Activated T-helper 9 cell treated with anti-CD3 and anti-CD28 coated beads, Interleukin-2, amount 50 U/mL, for 16 hours (primary cell): ENCODE data around the gene USP37.
"Not testable (repeated sequence)": the region's sequence is repeated elsewhere in the genome, so short reads cannot be mapped to it uniquely, and the experiment has no call there.

Experiments
- DNase-seq: peaks from one replicate; pipeline ENCODE4 v3.0.0-alpha.2; 2020; ENCODE audit warnings: low read depth

Gene USP37

DNA sequence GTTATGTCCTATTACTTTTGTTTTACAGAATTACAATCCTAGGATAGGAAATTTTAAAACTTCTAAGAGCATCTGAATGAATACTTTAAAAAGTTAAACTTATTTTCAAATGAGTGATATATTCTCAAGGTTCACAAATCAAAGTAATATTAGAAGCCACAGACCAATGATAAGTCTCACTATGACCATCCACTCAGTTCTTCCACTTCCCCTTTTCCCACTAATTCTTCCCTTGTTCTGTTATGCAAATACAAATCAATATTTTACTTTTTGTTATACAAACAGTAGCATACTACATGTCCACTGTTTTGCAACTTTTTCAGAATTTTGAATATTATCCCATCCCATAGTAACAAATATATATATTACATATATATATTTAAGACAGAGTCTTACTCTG, 20.2 kb downstream of the USP37 start:
- DNase-seq = no peak

DNA sequence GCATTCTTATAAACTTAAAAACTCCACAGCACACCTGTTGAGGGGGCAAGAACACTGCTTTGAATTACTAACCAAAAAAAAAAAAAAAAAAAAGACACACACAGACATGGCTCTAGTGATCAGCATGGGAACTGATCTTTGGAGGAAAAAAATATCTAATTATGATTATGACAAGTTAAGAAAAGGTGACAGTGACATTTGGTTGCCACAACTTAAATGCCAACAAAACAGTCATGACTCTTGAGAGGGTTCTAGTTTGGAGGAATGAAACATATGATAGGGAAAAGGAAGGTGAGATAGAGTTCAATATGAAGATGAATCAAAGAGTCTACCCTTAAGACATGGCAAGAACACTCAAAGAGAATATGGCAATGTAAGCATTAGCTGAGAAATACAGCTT, 20.6 kb downstream of the USP37 start:
- DNase-seq = no peak

DNA sequence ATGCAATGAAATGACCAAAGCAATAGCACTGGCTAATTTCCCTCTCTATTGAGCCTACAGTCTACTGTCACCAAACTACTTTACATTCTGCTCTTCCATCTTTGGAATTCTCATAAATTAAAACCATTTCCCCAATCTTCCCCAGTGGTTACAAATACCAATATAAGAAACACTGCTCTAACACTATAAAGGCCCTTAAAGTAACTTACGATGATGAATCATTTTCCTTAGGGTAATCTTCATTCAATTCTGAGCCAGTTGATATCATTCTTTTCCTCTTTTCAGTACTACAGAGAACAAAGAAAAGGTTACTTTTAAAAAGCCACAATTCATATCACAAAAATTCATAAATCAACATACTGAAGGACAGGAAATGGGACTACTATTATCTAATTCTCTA, 22.1 kb downstream of the USP37 start:
- DNase-seq = no peak

DNA sequence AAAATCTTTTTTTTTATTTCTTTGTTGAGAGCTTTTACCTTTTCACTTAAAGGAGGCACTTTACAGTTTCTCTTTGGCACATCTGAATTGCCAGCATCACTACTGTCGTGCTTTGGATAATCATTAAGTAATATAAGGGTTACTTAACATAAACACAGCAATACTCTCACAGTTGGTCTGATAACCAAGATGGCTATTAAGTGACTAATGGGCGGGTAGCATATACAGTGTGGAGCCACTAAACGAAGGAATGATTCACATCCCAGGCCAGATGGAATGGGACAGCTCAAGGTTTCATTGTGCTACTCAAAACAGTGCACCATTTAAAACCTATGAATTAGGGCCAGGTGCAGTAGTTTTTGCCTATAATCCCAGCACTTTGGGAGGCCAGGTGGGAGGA, 28.1 kb downstream of the USP37 start:
- no peak for DNase-seq

DNA sequence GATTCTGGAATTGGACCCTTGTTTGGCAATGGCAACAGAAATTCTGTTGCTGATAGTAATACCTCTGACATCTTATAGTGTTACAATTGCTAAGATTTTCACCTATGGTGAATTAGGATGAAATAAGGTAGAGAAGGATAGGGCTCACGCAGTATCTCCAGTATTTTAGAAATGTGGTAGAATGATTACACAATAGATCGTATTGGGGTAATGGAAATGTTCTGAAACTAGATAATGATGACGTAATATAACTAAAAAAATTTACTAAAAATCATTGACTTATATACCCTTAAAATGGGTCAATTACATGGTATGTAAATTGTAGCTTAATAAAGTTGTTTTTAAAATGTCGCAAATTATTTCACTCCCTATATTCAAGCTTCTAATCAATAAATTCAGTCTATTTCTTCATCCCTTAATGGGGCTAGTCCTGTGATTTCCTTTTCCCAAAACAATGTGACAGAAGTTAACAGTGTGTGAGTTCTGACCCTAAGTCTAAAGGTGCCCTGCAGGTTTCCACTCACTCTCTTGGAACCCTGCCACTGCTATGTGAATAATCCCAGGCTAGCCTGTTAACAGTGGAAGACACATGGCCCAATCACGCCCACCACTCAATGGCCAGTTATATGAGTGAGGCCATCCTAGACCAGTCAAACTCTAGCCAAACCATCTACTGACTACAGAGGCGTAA, 31.2 kb downstream of the USP37 start:
- DNase-seq = no peak

DNA sequence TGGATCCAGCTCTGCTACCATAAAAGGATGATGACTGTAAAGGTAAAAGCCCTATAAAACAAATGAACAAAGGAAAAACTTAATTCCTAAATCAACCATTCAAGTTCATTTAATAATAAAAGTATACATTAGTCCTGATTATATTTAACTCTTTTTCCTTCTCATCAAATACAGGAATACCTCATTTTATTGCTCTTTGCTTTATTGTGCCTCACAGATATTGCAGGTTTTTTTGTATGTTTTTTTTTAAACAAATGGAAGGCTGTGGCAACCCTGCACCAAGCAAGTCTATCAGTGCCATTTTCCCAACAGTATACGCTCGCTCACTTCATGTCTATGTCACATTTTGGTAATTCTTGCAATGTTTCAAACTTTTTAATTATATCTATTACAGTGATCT, 38.2 kb downstream of the USP37 start:
- no peak for DNase-seq

DNA sequence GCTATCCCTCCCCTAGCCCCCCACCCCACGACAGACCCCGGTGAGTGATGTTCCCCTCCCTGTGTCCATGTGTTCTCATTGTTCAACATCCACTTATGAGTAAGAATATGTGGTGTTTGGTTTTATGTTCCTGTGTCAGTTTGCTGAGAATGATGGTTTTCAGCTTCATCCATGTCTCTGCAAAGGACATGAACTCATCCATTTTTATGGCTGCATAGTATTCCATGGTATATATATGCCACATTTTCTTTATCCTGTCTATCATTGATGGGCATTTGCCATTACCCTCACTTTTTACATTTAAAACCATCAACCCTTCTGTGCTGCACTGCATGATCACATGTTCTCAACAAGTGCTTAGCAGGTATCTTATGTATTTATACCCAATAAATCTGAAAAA, 39.7 kb downstream of the USP37 start:
- DNase-seq = not testable (repeated sequence)

DNA sequence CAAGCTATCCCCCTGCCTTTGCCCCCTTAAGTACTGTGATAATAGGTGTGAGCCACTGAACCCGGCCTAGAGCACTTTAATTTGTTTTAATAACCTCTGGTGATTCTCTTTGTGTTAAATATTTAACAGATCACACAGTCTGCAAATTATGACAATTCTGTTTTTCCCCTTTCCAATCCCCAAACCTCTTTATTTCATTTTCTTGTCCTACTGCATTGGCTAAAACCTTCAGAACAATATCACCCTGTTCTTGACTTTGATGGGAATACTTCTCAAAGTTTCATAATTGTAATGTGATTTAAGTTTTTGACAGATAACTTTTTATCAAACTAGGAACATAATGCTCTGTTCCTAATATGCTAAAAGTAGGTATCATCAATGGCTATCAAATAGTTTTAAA, 44.5 kb downstream of the USP37 start:
- no peak for DNase-seq

DNA sequence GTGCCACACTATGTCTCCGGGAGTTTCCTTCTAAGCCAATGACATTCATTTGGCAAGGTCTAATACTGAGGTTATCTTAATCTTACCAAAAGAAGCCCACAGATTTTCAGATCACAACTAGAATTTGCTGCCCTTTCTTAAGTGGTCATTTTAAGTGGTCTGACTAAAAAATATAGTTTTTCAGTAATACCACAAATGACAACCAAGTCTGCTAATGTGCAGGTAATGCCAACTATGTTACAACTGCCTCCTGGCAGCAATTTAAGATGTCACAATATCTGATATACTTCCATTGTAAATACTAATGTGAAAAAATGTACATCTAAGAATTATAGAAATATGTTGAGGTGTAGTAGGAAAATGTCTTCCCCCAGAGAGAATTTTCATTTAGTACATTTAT, 49.3 kb downstream of the USP37 start:
- no peak for DNase-seq

DNA sequence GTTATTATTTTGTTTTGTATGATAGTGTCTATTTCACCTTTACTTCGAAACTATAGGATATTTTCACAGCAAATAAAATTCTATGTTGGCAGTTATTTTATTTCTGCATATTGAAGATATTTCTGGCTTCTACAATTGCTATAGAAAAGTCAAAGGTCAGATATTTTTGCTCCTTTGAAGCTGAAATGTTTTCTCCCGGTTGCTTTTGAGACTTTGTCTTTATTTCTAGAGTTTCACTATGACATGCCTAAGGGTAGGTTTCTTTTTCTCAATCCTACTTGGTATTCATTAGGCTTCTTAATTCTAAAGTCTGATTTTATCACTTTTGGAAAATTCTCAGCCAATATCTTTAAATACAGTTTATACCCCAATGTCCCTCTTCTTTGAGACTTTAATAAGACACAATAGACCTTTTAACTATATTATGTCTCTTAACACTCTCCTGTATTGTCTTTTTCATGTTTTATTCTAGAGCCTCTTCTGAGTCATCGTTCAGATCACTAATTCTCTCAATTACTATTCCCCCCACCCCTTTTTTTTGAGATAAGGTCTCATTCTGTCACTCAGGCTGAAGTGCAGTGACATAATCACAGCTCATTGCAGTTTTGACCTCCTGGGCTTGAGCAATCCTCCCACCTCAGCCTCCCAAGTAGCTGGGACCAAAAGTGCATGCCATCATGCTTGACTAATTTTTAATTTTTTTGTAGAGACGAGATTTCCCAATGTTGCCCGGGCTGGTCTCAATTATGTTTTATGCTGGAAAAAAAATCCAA, 50.5 kb downstream of the USP37 start:
- DNase-seq = no peak

DNA sequence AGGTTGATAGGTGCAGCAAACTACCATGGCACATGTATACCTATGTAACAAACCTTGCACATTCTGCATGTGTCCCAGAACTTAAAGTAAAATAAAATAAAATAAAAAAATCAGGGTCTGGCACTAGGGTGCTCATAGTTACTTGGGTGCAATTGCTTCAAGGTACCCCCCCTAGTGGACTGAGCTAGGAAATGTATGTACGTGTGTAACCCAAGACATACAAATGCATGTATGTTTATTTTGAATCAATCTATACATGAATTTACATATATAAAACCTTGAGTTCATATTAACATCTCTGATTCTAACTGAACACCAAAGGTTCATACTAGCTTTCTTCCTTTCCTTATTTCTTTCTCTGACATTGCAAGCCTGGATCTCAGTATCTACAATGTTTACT, 51.5 kb downstream of the USP37 start:
- DNase-seq = no peak

DNA sequence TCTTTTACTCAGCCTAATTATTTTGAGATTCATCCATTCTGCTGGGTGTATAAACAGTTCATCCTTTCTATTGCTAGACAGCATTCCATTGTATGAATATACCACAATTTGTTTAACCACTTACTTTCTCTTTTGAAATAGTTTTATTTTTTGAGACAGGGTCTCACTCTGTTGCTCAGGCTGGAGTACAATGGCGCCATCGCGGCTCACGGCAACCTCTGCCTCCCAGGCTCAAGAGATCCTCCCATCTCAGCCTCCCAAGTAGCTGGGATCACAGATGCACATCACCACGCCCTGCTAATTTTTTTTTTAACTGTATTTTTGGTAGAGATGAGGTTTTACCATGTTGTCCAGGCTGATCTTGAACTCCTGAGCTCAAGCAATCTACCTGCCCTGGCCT, 54.5 kb downstream of the USP37 start:
- DNase-seq = no peak

DNA sequence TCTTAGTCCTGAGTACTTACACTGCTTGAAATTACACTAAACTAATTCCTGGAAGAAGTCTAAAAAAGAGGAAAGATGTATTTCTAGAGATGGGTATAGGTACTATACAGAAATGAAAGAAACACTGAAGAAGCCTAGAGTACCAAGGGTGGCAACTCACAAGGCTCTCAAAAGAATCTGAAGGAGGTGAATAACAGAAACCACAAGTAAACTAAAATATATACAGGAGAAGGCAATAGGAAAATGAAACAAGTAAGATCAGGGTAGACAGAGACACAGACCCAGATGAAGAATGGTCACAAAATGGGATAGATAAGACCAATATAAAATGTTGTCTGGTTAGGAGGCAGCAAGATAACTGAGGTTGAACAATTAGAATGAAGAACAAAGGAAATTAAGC, 59.9 kb downstream of the USP37 start:
- no peak for DNase-seq

DNA sequence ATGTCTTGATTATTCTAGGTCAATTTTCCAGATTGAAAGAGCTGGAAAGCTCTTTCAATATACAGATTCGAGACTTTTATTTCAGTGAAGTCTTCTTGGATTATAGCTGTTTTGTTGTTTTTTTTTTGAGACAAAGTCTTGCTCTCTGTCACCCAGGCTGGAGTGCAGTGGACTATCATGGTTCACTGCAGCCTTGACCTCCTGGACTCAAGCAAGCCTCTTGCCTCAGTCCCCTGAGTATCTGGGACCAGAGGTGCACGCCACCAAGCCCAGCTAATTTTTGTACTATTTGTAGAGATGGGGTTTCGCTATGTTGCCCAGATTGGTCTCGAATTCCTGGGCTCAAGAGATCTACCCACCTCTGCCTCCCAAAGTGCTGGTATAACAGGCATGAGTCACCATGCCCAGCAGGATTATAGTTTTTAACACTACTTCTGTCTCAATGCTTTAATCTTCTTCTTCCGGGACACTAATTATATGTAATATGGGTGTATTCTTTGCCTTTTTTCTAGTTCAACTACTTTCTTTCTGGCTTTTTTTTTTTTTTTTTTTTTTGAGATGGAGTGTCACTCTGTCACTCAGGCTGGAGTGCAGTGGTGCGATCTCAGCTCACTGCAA, 62.3 kb downstream of the USP37 start:
- DNase-seq = no peak

DNA sequence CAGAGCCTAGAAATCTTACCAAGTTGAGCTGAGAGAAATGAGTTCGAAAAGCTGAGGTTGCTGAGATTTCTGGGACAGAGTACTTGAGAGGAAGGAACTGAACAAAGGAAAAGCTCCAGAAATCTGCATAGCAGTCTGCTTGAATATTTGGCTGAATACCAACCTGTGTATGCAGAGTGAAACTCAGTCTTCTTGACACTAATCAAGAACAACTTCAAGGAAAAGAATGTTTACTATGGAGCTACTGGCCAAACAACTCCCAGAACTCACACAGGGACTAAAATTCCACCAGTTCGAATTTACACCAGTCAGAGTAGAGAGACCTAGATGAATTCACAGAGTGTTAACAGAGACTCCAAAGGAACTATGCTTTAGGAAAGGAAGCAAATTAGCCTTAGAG, 66.5 kb downstream of the USP37 start:
- no peak for DNase-seq

DNA sequence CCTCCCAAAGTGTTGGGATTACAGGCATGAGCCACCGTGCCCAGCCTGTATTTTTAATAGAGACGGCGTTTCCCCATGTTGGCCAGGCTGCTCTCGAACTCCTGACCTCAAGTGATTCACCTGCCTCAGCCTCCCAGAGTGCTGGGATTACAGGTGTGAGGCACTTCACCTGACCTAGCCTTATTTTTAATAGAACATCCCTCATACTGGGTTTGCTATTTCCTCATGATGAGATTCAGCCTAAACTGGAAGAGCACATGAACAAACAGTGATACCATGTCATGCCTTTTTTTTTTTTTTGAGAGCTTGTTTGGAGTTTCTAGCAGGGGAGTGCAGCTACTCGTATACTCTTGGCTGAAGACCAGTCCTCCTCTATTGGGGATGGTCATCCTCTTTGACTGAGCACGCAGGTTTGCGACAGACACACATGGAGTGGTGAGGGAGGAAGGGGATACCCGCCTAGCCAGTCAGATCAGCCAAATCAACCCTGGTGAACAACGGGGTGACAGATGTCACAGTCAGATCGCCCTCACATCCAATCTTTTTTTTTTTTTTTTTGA, 67.6 kb downstream of the USP37 start:
- DNase-seq = no peak

DNA sequence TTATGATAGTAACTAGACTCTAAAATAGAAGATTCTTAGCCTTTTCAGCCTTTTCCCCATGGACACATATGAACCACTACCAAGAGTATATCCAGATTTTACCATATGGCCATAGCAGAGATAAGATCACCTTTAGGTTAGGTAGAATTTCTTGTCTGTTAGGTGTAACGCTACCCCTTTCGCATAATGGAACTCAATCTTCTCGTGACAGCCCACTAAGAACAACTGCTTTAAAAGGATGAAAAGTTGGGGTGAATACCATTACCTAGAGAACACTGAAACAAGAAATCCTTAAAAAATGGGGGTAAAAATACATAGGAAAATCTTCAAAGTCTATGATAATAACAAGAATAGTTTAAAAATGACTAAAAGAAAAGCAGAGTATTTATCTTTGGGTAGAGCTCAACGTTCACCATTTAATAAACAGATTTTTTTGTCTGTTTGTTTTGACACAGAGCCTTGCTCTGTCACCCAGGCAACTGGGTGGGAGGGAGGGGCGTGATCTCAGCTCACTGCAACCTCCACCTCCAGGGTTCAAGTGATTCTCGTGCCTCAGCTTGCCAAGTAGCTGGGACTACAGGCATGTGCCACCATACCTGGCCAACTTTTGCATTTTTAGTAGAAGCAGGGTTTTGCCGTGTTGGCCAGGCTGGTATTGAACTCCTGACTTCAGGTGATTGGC, 82.0 kb downstream of the USP37 start:
- DNase-seq = no peak

DNA sequence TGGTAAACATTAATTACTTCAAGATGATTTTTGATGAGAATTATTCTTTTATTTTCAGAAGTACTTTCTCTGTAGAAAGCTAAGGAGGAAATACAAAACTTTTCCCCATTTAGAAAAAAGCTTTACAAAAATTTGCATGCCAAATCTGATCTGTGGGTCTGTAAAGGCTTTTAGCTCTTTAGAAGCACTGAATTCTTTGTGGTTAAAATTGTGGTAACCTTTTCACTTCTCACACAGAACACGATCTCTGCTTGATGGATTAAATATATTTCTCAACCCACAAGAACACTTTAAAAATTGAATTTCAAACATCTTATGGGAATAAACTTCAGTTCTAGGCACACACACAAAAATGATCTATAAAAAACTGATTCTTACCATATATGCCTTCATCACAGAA, 85.5 kb downstream of the USP37 start:
- no peak for DNase-seq

DNA sequence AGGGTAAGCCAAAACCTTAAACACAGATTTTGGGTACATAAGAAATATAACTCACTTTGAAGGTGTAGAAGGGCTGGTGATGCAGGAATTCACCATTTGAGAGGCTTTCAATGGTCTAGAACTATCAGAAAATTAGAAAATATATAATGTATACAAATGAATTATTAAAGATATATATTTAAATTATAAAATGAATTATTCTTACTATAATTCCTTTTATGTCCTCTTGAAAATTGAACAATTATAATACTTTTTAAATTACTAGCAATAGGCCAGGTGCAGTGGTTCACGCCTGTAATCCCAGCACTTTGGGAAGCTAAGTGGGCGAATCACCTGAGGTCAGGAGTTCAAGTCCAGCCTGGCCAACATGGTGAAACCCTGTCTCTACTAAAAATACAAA, 88.6 kb downstream of the USP37 start:
- DNase-seq = no peak

DNA sequence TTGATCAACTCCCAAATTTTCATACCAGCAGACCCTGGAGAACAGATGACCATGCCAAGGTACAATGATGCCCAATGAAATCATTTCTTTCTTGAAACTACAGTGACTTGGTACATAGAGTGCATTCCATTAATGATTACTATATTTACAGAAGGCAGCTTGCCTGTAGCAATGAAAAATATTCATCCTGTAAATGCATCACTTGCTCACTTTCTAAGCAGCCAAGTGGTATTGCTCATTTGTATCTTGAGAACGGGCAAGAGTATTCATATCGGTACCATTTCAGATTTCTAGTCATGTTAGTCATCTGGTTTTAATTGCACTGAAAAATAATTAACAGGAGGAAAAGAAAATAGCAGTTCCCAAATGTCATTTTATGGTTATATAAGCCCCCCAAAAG, 89.6 kb downstream of the USP37 start:
- DNase-seq = no peak

DNA sequence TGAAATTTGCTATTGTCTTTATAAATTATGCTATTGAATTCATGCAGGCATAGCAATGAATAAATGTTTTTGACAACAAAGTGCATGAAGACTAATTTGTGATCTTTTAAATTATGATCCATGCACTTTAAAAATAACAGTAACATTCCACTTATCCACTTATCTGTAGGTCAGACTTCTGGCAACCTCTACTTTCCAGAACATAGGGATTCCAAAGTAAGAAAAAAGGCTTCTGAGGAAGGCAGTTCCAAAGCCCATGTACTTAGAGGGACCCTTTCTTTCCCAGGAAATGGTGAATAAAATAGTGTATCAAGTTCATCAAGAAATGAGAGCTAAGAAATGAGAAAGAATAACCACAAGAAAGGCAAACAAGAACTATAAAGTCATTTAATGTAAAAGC, 90.9 kb downstream of the USP37 start:
- DNase-seq = no peak

DNA sequence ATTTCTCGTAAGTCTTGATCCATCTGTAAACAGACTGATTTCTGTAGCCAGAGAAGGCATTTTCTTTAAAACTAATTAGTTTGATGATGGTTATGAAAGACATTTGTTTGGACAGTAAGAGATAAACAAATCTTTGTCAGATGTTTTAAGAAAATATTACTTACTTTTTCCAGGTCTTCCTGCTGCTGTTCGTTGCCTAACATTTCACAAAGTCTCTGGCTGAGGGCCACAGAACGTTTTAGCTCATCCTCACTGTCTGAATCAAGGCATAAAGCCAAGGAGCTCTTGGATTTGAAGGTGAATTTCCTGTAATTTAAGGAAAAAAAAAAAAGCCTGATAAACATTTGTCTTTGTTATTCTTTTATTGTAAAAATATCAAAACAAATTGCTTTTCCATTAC, 91.5 kb downstream of the USP37 start:
- no peak for DNase-seq

DNA sequence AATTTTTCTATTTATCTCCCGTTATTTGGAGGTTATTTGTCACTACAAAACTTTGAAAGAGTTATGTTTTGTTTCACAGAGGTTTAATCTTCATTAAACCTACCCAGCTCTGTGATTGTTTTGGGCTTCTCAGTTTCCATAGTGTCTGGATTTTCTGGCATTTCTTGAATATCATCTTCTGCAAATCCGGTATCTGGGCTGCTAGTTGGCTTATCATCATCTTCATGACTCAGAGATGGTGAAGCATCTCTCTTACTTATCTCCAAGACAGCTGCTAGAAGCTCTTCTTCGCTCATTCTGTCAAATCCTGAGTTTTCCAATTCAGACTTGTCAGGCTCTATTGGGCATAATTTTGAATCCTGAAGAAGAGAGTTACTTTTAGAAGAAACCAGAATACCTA, 93.6 kb downstream of the USP37 start:
- no peak for DNase-seq
